ENCODE measurements around the gene MIA.
"Not testable (repeated sequence)": the region's sequence is repeated elsewhere in the genome, so short reads cannot be mapped to it uniquely, and the experiment has no call there.

MIA gene

GRCh38 chr19:40774916-40775631 is at the start of gene MIA:
Gene MIA (plus strand): TSS chr19:40775521. CDS start chr19:40775543, 22 bp downstream.
- Histone ChIP-seq H3K27me3 (ENCODE audit: control insufficient read depth, insufficient read depth, low read length) (no peaks in the 10 kb centered on the region), H3K4me3 (ENCODE audit: low read length) (no peak within 1 kb of the TSS), H3K4me1 (ENCODE audit: control insufficient read depth, insufficient read depth, low read length) (peaks cover 4% of the 10 kb centered on the region; the same call in 1 of the 2 replicates), H3K27ac (ENCODE audit: low read length) (no peak within 1 kb of the TSS), H3K9me3 (ENCODE audit: control insufficient read depth, insufficient read depth, low read length) (no peaks in the 10 kb centered on the region), H3K36me3 (ENCODE audit: control insufficient read depth, insufficient read depth, low read length) (no peaks in the 10 kb centered on the region)
- WGBS (ENCODE audit: insufficient coverage, insufficient read length) = no CpG with 5 or more reads among the region's 9 CpGs
- no peak for DNase-seq (ENCODE audit: low read depth, low spot score)

- no CpG with 5 or more reads among the region's 4 CpGs for WGBS (ENCODE audit: insufficient coverage, insufficient read length)
- H3K9me3 ChIP-seq (ENCODE audit: control insufficient read depth, insufficient read depth, low read length) = no peaks in the 10 kb centered on the region
- H3K27me3 ChIP-seq (ENCODE audit: control insufficient read depth, insufficient read depth, low read length) = no peaks in the 10 kb centered on the region
- no peak overlapping the region for H3K27ac ChIP-seq (ENCODE audit: low read length)
- DNase-seq (ENCODE audit: low read depth, low spot score) = no peak
- H3K36me3 ChIP-seq (ENCODE audit: control insufficient read depth, insufficient read depth, low read length) = no peaks in the 10 kb centered on the region
- H3K4me3 ChIP-seq (ENCODE audit: low read length) = no peak overlapping the region
- H3K4me1 ChIP-seq (ENCODE audit: control insufficient read depth, insufficient read depth, low read length) = no peaks in the 10 kb centered on the region
Measured at GRCh38 chr19:40726279-40726678, 49.0 kb upstream of the MIA start.

DNA sequence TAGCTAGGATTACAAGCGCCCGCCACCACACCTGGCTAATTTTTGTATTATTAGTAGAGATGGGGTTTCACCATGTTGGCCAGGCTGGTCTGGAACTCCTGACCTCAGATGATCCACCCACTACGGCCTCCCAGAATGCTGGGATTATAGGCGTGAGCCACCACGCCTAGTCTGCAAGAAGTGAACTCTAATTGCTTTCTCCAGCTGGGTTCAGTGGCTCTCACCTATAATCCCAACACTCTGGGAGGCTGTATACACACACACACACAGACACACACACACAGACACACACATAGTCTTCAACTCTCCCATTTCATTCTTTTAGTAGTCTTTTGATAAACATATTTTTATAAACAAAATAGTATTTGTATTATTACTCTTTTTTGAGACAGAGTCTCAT is 45.3 kb upstream of the MIA start:
- not testable (repeated sequence) for H3K9me3 ChIP-seq (ENCODE audit: control insufficient read depth, insufficient read depth, low read length); H3K4me3 ChIP-seq (ENCODE audit: low read length); H3K4me1 ChIP-seq (ENCODE audit: control insufficient read depth, insufficient read depth, low read length); H3K36me3 ChIP-seq (ENCODE audit: control insufficient read depth, insufficient read depth, low read length); DNase-seq (ENCODE audit: low read depth, low spot score); H3K27me3 ChIP-seq (ENCODE audit: control insufficient read depth, insufficient read depth, low read length); H3K27ac ChIP-seq (ENCODE audit: low read length)
- no CpG with 5 or more reads among the region's 5 CpGs for WGBS (ENCODE audit: insufficient coverage, insufficient read length)

- not testable (repeated sequence) for H3K36me3 ChIP-seq (ENCODE audit: control insufficient read depth, insufficient read depth, low read length)
Measured at GRCh38 chr19:40732304-40732703, 43.0 kb upstream of the MIA start.

DNA sequence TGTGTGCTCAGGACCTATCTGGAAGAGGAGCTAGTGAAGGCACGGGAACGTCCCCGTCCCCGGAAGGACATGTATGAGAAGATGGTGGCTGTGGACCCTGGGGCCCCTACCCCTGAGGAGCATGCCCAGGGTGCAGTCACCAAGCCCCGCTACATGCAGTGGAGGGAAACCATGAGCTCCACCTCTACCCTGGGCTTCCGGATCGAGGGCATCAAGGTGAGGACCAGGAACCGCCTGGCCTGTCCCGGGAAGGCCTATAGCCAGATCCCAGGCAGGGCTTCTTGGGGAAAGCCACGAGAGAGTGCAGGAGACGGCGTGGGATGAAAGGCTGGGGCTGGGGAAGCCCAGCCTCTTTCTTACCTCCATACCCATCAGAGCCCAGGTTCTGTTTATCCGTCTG is 42.2 kb upstream of the MIA start:
- WGBS (ENCODE audit: insufficient coverage, insufficient read length) = no CpG with 5 or more reads among the region's 13 CpGs
- Histone ChIP-seq H3K9me3 (ENCODE audit: control insufficient read depth, insufficient read depth, low read length) (no peaks in the 10 kb centered on the region), H3K27me3 (ENCODE audit: control insufficient read depth, insufficient read depth, low read length) (no peaks in the 10 kb centered on the region), H3K36me3 (ENCODE audit: control insufficient read depth, insufficient read depth, low read length) (0 out of 2 replicates have a peak, but pooled peaks cover 3% of the 10 kb centered on the region), H3K4me1 (ENCODE audit: control insufficient read depth, insufficient read depth, low read length) (no peaks in the 10 kb centered on the region), H3K27ac (ENCODE audit: low read length) (no peak overlapping the region), H3K4me3 (ENCODE audit: low read length) (no peak overlapping the region)
- no peak for DNase-seq (ENCODE audit: low read depth, low spot score)

More at GRCh38 chr19:40732304-40732703, 43.0 kb upstream of the MIA start:
- no CpG with 5 or more reads among the region's 16 CpGs for WGBS (ENCODE audit: insufficient coverage, insufficient read length)
- H3K9me3 ChIP-seq (ENCODE audit: control insufficient read depth, insufficient read depth, low read length); H3K4me3 ChIP-seq (ENCODE audit: low read length); DNase-seq (ENCODE audit: low read depth, low spot score); H3K4me1 ChIP-seq (ENCODE audit: control insufficient read depth, insufficient read depth, low read length); H3K27me3 ChIP-seq (ENCODE audit: control insufficient read depth, insufficient read depth, low read length); H3K27ac ChIP-seq (ENCODE audit: low read length): not testable (repeated sequence)

GRCh38 chr19:40735013-40735771 is 40.1 kb upstream of the MIA start:
- no peak overlapping the region for H3K27ac ChIP-seq (ENCODE audit: low read length)

GRCh38 chr19:40736661-40737060 is 38.7 kb upstream of the MIA start:
- no CpG with 5 or more reads among the region's 9 CpGs for WGBS (ENCODE audit: insufficient coverage, insufficient read length)
- Histone ChIP-seq H3K27ac (ENCODE audit: low read length) (no peak overlapping the region), H3K4me1 (ENCODE audit: control insufficient read depth, insufficient read depth, low read length) (no peaks in the 10 kb centered on the region), H3K27me3 (ENCODE audit: control insufficient read depth, insufficient read depth, low read length) (no peaks in the 10 kb centered on the region), H3K4me3 (ENCODE audit: low read length) (no peak overlapping the region), H3K36me3 (ENCODE audit: control insufficient read depth, insufficient read depth, low read length) (peaks cover 6% of the 10 kb centered on the region; the same call in 1 of the 2 replicates), H3K9me3 (ENCODE audit: control insufficient read depth, insufficient read depth, low read length) (no peaks in the 10 kb centered on the region)
- DNase-seq (ENCODE audit: low read depth, low spot score) = no peak

More at GRCh38 chr19:40735013-40735771, 40.1 kb upstream of the MIA start:
- no peaks in the 10 kb centered on the region for H3K4me1 ChIP-seq (ENCODE audit: control insufficient read depth, insufficient read depth, low read length)
- no peaks in the 10 kb centered on the region for H3K27me3 ChIP-seq (ENCODE audit: control insufficient read depth, insufficient read depth, low read length)
- no peaks in the 10 kb centered on the region for H3K9me3 ChIP-seq (ENCODE audit: control insufficient read depth, insufficient read depth, low read length)
- no peak overlapping the region for H3K4me3 ChIP-seq (ENCODE audit: low read length)
- WGBS (ENCODE audit: insufficient coverage, insufficient read length) = no CpG with 5 or more reads among the region's 11 CpGs
- no peak for DNase-seq (ENCODE audit: low read depth, low spot score)
- H3K36me3 ChIP-seq (ENCODE audit: control insufficient read depth, insufficient read depth, low read length) = peaks cover 6% of the 10 kb centered on the region; the same call in 1 of the 2 replicates

DNA sequence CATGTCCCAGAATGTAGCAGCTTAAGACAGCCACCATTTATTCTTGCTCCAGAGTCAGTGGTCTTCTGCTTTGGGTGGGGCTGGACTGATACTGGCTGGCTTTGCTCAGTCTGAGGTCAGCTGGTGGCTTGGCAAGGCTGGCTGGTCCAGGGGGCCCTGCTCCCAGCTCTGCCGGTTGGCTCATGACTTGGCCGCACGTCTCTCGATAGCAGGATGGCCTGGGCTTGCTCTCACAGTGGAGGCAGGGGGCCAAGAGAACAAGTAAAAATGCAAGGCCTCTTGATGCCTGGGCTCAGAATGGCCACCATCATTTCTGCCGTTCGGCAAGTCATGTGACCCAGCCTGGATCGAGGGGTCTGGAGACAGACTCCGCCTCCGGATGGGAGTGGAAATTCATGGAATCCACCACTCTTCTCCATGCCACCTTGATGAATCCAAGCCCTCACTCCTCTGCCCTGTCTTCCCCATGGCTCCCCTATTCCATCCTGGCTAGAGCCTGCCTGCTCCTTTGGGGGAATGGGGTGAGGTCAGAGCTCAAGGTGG is 38.1 kb upstream of the MIA start:
- WGBS (ENCODE audit: insufficient coverage, insufficient read length) = no CpG with 5 or more reads among the region's 9 CpGs
- no peak overlapping the region for H3K4me3 ChIP-seq (ENCODE audit: low read length)
- no peaks in the 10 kb centered on the region for H3K27me3 ChIP-seq (ENCODE audit: control insufficient read depth, insufficient read depth, low read length)
- H3K36me3 ChIP-seq (ENCODE audit: control insufficient read depth, insufficient read depth, low read length) = peaks cover 6% of the 10 kb centered on the region; the same call in 1 of the 2 replicates
- no peaks in the 10 kb centered on the region for H3K4me1 ChIP-seq (ENCODE audit: control insufficient read depth, insufficient read depth, low read length)
- DNase-seq (ENCODE audit: low read depth, low spot score) = no peak
- no peak overlapping the region for H3K27ac ChIP-seq (ENCODE audit: low read length)
- H3K9me3 ChIP-seq (ENCODE audit: control insufficient read depth, insufficient read depth, low read length) = no peaks in the 10 kb centered on the region

DNA sequence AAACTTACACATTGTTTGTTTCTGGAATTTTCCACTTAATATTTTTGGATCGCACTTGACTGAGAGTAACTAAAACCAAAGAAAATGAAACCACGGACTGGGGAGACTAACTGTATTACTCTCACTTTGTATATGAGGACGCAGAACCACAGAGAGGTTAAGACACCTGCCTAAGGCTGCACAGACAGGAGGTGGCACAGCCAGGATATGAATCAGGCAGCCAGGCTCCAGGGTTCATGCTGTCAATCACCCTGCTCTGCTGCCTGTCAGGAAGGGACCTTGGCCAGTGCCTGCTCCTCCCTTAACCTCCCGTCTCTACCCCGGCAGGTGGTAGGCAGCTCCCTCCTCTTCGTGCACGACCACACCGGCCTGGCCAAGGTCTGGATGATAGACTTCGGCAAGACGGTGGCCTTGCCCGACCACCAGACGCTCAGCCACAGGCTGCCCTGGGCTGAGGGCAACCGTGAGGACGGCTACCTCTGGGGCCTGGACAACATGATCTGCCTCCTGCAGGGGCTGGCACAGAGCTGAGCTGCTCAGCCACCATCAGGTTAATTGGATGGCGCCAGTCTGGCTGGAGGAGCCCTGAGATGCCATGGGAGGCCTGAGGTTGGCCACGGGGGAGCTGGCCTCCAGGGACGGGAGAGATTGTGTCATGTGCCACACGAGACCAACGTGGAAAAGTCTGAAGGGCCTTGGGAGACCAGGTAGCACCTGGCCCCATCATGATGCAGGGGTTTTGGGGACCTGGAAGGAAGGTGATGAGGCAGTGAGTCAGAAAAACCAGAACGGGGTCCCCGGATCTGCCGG is 36.1 kb upstream of the MIA start:
- H3K27ac ChIP-seq (ENCODE audit: low read length) = no peak overlapping the region
- H3K27me3 ChIP-seq (ENCODE audit: control insufficient read depth, insufficient read depth, low read length) = no peaks in the 10 kb centered on the region
- no peak for DNase-seq (ENCODE audit: low read depth, low spot score)
- H3K9me3 ChIP-seq (ENCODE audit: control insufficient read depth, insufficient read depth, low read length) = no peaks in the 10 kb centered on the region
- WGBS (ENCODE audit: insufficient coverage, insufficient read length) = no CpG with 5 or more reads among the region's 22 CpGs
- H3K4me3 ChIP-seq (ENCODE audit: low read length) = no peak overlapping the region
- peaks cover 11% of the 10 kb centered on the region for H3K36me3 ChIP-seq (ENCODE audit: control insufficient read depth, insufficient read depth, low read length)
- H3K4me1 ChIP-seq (ENCODE audit: control insufficient read depth, insufficient read depth, low read length) = no peaks in the 10 kb centered on the region

Data from iPS DF 6.9 (cell line).